ENCODE measurements around the gene LY86. TPM values are rescaled to one million over a fixed set of nuclear protein-coding genes. Genes with fewer than 3 reads are reported as not detected.

Gene LY86
- total RNA-seq, 4 donors from 2014 or later: 0.73 to 4.4 TPM; not detected in 2

GRCh38 chr6:6586167-6586566 is 2.4 kb upstream of the LY86 start:
- H3K9me3 ChIP-seq: no peaks in the 10 kb centered on the region
- TF ChIP-seq POLR2A (IDR thresholded peaks at IDR 0.05) (no peak), CTCF (IDR thresholded peaks at IDR 0.05) (no peak)
- intact Hi-C loops (cut with DNase I; ENCODE audit: low total_unique reads): no loop called here
- H3K36me3 ChIP-seq: no peaks in the 10 kb centered on the region
- H3K4me1 ChIP-seq: no peaks in the 10 kb centered on the region
- no peak overlapping the region for H3K4me3 ChIP-seq
- no peaks in the 10 kb centered on the region for H3K27me3 ChIP-seq
- DNase-seq: no peak
- H3K27ac ChIP-seq: no peak overlapping the region

- H3K27ac ChIP-seq: no peak overlapping the region
- no peaks in the 10 kb centered on the region for H3K4me1 ChIP-seq
- no peaks in the 10 kb centered on the region for H3K27me3 ChIP-seq
- H3K4me3 ChIP-seq: no peak overlapping the region
- no peak for TF ChIP-seq CTCF (IDR thresholded peaks at IDR 0.05)
- intact Hi-C loops (cut with DNase I; ENCODE audit: low total_unique reads): no loop called here
- H3K9me3 ChIP-seq: no peaks in the 10 kb centered on the region
- H3K36me3 ChIP-seq: no peaks in the 10 kb centered on the region
- DNase-seq: no peak
These were observed 1.6 kb upstream of the LY86 start for GRCh38 chr6:6586671-6587526.

GRCh38 chr6:6587696-6588063 is 840 bp upstream of the LY86 start:
- H3K9me3 ChIP-seq: no peaks in the 10 kb centered on the region
- no peaks in the 10 kb centered on the region for H3K36me3 ChIP-seq
- H3K27ac ChIP-seq: no peak overlapping the region
- no peaks in the 10 kb centered on the region for H3K27me3 ChIP-seq
- intact Hi-C loops (cut with DNase I; ENCODE audit: low total_unique reads): no loop called here
- no peak for DNase-seq
- TF ChIP-seq CTCF (IDR thresholded peaks at IDR 0.05): no peak
- TF ChIP-seq POLR2A (IDR thresholded peaks at IDR 0.05): no peak
- H3K4me3 ChIP-seq: no peak overlapping the region
- H3K4me1 ChIP-seq: no peaks in the 10 kb centered on the region

GRCh38 chr6:6588924-6589709 is 597 bp downstream of the LY86 start:
- Histone ChIP-seq H3K27ac (no peak overlapping the region), H3K36me3 (no peaks in the 10 kb centered on the region), H3K27me3 (no peaks in the 10 kb centered on the region), H3K9me3 (no peaks in the 10 kb centered on the region), H3K4me1 (no peaks in the 10 kb centered on the region), H3K4me3 (no peak overlapping the region)
- intact Hi-C loops (cut with DNase I; ENCODE audit: low total_unique reads): no loop called here
- TF ChIP-seq CTCF (IDR thresholded peaks at IDR 0.05): no peak
- no peak for TF ChIP-seq POLR2A (IDR thresholded peaks at IDR 0.05)
- DNase-seq: no peak

- TF ChIP-seq POLR2A (IDR thresholded peaks at IDR 0.05) (no peak), CTCF (IDR thresholded peaks at IDR 0.05) (no peak)
- DNase-seq: no peak
- Histone ChIP-seq H3K27ac (no peak overlapping the region), H3K4me3 (no peak overlapping the region), H3K9me3 (no peaks in the 10 kb centered on the region), H3K36me3 (no peaks in the 10 kb centered on the region), H3K4me1 (no peaks in the 10 kb centered on the region), H3K27me3 (no peaks in the 10 kb centered on the region)
- intact Hi-C loops (cut with DNase I; ENCODE audit: low total_unique reads): no loop called here
These were observed 2.0 kb downstream of the LY86 start for GRCh38 chr6:6590530-6590929.

All from uterus (tissue), 4 donors.